OCI-LY1 (cell line): Measurements from ENCODE around the gene SLC19A1.

Experiments
- CTCF ChIP-seq: fragments of 200-600 bp; sonication (generic), shearing (Covaris generic); IDR thresholded peaks from 2 replicates; pipeline ENCODE4 v1.5.1; 2017; ENCODE audit warnings: mild to moderate bottlenecking, antibody characterized with exemption, low read length, moderate library complexity, mixed read lengths
- EZH2 ChIP-seq: fragments of 200-600 bp; sonication (generic), shearing (Covaris generic); IDR thresholded peaks from 2 replicates; pipeline ENCODE4 v1.8.0; 2017; ENCODE audit warnings: borderline replicate concordance, mixed run types, mild to moderate bottlenecking, antibody characterized with exemption, low read length, moderate library complexity, mixed read lengths

- TF ChIP-seq CTCF (no peak), EZH2 (no peak)
These were observed 43.0 kb downstream of the SLC19A1 start for GRCh38 chr21:45499201-45499750.
